Subcutaneous adipose tissue (tissue), 4 donors: ENCODE results near the gene NEDD1. TPM values are rescaled to one million over a fixed set of nuclear protein-coding genes. Genes with fewer than 3 reads are reported as not detected.

Source experiments
- total RNA-seq, 4 donors: library from RNA; depleted of rRNA; stranded (reverse); fragments of >200 nt; gene quantifications; one replicate each; pipeline ENCODE4 v1.1.0, GENCODE V29; 2016
- TF ChIP-seq, protein P1 (sequence below): fragments of 450-650 bp; IDR thresholded peaks from one replicate; pipeline ENCODE4 v1.5.1; 2016; ENCODE audit warnings: low read depth, mild to moderate bottlenecking, control low read depth, antibody characterized with exemption, moderate library complexity

NEDD1 gene
- total RNA-seq, 4 donors from 2014 or later, result 9.2 to 20.7 (median 15.0) TPM

DNA sequence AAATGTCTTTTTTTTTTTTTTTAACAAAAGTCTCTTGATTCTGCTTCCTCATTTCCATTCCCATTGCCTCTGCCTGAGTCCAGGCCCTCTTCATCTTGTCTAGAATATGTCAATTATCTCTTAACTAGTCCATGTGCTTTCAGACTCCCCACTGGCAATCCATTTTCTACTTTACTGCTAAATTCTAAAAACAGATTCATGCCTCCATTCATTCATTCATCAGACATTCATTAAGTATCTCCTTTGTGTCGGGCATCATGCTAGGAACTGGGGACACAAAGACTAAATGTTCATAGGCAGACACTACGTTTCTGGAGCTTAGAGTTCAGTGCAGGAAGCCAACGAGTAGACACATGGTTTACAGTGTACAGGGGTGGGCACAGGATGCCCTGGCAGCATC is 9.6 kb upstream of the NEDD1 start:
- TF ChIP-seq, protein P1, sequence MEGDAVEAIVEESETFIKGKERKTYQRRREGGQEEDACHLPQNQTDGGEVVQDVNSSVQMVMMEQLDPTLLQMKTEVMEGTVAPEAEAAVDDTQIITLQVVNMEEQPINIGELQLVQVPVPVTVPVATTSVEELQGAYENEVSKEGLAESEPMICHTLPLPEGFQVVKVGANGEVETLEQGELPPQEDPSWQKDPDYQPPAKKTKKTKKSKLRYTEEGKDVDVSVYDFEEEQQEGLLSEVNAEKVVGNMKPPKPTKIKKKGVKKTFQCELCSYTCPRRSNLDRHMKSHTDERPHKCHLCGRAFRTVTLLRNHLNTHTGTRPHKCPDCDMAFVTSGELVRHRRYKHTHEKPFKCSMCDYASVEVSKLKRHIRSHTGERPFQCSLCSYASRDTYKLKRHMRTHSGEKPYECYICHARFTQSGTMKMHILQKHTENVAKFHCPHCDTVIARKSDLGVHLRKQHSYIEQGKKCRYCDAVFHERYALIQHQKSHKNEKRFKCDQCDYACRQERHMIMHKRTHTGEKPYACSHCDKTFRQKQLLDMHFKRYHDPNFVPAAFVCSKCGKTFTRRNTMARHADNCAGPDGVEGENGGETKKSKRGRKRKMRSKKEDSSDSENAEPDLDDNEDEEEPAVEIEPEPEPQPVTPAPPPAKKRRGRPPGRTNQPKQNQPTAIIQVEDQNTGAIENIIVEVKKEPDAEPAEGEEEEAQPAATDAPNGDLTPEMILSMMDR, result no peak

- TF ChIP-seq, protein P1, result no peak
Measured at GRCh38 chr12:96901175-96901574, 5.9 kb upstream of the NEDD1 start.

- TF ChIP-seq, protein P1, result no peak
Measured at GRCh38 chr12:96902076-96902475, 5.0 kb upstream of the NEDD1 start.

DNA sequence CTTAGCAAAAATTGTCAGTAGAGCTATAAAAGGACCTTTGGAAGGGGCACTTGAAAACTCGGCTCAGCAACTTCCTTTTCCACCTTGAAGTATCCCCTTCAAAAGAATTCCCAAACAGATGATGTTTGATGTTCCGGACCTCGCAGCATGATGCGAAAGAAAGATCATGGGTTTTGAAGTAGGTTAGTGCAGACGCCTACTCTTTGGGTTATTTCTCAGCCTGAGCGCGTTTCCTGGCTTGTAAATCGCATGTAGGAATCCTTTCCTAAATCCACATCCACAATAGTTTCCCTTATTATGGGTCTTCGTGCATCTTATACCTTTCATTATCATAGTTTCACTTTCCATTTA is 584 bp upstream of the NEDD1 start:
- TF ChIP-seq, protein P1, result no peak

GRCh38 chr12:96907671-96908422 is 790 bp downstream of the NEDD1 start:
- TF ChIP-seq, protein P1, result no peak

- TF ChIP-seq, protein P1, result no peak
Measured at GRCh38 chr12:96908423-96908675, 1.3 kb downstream of the NEDD1 start.

GRCh38 chr12:96912261-96912660 is 5.2 kb downstream of the NEDD1 start:
- TF ChIP-seq, protein P1, result no peak
